HG03354 (cell line): ENCODE results near the gene NME7.

Source experiments
- ATAC-seq: cut with Tn5 transposase; IDR thresholded peaks from one replicate; pipeline ENCODE4 v1.9.1; 2021; ENCODE audit warnings: mild to moderate bottlenecking; ENCODE audit not compliant: unreplicated experiment, poor library complexity, severe bottlenecking

The NME7 gene

GRCh38 chr1:169250022-169250421, 117.6 kb downstream of the NME7 start:
- no peak for ATAC-seq

GRCh38 chr1:169249611-169250010, 118.0 kb downstream of the NME7 start:
- ATAC-seq, result no peak

GRCh38 chr1:169245706-169246105, 121.9 kb downstream of the NME7 start:
- ATAC-seq, result no peak

GRCh38 chr1:169240449-169241232, 127.0 kb downstream of the NME7 start:
- ATAC-seq, result no peak

GRCh38 chr1:169236880-169237279, 130.7 kb downstream of the NME7 start:
- ATAC-seq, result no peak

- no peak for ATAC-seq
Observed at GRCh38 chr1:169236143-169236542, 131.5 kb downstream of the NME7 start.

- no peak for ATAC-seq
Observed at GRCh38 chr1:169235568-169235967, 132.0 kb downstream of the NME7 start.

GRCh38 chr1:169234780-169235179, 132.8 kb downstream of the NME7 start:
- ATAC-seq, result no peak

GRCh38 chr1:169217636-169218035, 150.0 kb downstream of the NME7 start:
- ATAC-seq, result no peak

GRCh38 chr1:169214598-169214997, 153.0 kb downstream of the NME7 start:
- no peak for ATAC-seq

- ATAC-seq, result no peak
Observed at GRCh38 chr1:169212088-169212487, 155.5 kb downstream of the NME7 start.

- ATAC-seq, result no peak
Observed at GRCh38 chr1:169207797-169208520, 159.6 kb downstream of the NME7 start.

- ATAC-seq, result no peak
Observed at GRCh38 chr1:169204157-169204556, 163.4 kb downstream of the NME7 start.

GRCh38 chr1:169202791-169203665, 164.6 kb downstream of the NME7 start:
- ATAC-seq, result no peak

GRCh38 chr1:169201084-169201619, 166.4 kb downstream of the NME7 start:
- ATAC-seq, result no peak

- no peak for ATAC-seq
Observed at GRCh38 chr1:169200319-169200718, 167.3 kb downstream of the NME7 start.

GRCh38 chr1:169196581-169196980, 171.0 kb downstream of the NME7 start:
- no peak for ATAC-seq

GRCh38 chr1:169196161-169196560, 171.4 kb downstream of the NME7 start:
- no peak for ATAC-seq

- no peak for ATAC-seq
Observed at GRCh38 chr1:169193191-169193850, 174.3 kb downstream of the NME7 start.

- no peak for ATAC-seq
Observed at GRCh38 chr1:169186106-169186505, 181.5 kb downstream of the NME7 start.
